Limb (tissue), 2 donors: Measurements from ENCODE around the gene IQSEC3.
"Not testable (repeated sequence)": the region's sequence is repeated elsewhere in the genome, so short reads cannot be mapped to it uniquely, and the experiment has no call there.

Source experiments
- DNase-seq, 2 donors: peaks; one replicate each; pipeline ENCODE4 v3.0.0-alpha.2; 2016; ENCODE audit errors: extremely low spot score in 2 of 2

Gene IQSEC3

DNA sequence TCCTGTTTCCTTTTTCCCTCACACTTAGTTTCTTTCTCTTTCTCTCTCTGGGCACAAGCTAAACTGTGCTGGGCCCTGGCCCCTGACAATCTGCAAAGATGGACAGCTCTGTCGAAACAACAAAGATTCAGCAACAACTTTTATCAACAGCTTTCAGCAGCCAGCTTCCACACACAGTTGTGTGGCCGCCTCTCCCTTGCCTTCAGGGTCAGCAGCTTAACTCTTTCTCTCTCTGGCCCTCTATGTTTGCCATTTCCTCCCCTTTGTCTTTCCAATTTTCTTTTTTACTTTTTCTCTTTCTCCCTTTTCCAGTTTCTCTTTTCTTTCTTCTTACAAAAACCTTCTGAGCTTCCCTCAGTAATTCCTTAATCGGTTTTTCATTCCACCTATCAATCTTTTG is 43.3 kb downstream of the IQSEC3 start:
- no peak for DNase-seq

DNA sequence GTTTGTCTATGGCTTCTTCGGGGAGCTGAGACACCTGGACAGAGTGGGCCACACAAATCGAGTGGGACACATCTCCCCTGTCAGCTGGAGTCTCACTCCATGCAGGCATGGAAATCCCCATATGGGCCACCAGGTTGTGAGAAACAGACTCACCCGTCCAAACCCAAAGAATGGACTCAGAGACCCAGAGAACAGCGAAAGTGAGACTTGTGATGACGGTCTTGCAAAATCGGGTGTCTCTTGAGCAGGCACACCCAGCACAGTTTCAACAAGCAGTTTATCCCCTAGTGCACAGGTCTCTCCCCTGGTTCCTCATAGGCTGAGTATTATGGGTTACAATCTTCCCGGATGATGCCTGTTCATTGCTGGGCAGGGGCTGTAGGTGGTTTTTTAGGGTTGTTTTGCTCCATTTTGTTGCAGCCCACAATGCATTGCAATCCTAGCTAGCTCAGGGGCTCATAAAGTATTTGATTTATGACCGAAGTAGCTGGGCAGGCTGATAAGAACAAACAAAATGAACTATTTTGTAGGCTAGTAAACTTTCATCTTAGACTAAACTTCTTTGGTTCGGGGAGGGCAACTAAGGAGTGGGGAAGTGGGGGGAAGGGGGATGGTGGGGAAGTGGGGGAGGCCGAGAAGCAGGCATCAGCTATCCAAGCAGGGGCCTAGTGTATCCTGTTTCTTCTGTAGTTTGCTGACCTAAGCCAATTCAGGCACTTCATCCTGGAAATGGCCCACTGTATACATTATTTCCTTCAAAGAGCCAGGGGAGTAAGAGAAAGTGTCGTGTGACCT is 45.3 kb downstream of the IQSEC3 start:
- no peak for DNase-seq

DNA sequence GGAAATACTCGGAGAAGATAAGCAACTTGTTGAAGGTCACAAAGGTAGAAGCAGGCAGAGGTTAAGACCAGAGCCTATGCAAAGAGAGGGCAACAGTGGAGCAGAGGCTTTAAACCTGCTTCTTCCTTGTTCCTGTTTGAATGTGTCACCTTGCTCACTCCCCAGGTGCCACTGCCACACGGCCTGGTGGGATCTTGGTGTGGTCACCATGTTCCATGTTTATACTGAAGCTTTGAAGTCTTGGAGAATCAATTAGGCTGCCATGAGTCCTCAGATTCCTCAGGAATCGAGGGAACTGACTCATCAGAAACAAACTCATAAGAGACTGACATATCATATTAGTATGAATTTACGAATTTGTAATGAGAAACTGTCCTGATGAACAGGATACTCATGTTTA is 46.8 kb downstream of the IQSEC3 start:
- no peak for DNase-seq

DNA sequence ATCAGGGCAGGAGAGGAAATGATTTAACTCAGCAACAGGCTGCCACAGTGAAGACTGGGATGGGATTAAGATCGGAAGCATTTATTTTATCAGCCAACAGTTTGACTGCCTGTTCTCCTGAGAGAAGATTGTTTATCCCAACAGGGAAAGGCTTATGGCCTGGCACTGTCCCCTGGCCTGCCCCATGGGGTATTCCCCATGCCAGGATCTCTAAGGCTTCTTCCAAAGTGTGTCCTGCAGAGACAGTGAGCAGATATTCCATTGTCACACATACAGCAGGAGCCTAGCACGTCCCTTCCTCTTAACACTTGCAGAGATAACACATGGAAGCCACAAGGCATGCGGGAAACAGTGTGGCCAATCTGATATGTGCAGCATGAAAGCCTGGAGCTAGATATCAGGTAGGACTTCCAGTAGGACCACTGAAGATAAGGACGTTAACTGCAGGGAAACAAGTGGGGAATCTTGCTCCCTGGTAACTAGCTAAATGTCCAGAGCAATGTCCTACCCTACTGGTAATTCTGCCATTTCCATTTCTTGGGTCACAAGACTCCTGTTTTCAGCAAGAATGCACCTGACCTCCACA is 48.2 kb downstream of the IQSEC3 start:
- DNase-seq, result no peak

DNA sequence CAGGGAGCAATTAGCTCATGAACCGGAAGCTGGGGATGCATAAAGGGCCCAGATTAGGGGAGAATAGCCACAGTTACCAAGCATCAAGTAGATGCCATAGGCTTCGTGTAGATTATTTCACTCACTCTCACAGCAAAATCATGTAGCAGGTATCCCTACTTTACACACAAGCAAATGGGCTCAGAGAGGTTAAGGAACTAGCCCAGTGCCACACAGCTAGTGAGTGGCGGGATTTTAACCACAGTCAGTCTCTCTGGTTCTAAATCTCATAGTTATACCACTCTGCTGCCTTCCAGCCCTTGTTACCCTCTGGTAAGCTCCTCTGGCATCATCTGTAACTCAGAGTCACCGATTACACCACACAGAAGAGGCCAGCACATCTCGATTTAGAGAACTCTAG is 49.0 kb downstream of the IQSEC3 start:
- DNase-seq, result no peak

DNA sequence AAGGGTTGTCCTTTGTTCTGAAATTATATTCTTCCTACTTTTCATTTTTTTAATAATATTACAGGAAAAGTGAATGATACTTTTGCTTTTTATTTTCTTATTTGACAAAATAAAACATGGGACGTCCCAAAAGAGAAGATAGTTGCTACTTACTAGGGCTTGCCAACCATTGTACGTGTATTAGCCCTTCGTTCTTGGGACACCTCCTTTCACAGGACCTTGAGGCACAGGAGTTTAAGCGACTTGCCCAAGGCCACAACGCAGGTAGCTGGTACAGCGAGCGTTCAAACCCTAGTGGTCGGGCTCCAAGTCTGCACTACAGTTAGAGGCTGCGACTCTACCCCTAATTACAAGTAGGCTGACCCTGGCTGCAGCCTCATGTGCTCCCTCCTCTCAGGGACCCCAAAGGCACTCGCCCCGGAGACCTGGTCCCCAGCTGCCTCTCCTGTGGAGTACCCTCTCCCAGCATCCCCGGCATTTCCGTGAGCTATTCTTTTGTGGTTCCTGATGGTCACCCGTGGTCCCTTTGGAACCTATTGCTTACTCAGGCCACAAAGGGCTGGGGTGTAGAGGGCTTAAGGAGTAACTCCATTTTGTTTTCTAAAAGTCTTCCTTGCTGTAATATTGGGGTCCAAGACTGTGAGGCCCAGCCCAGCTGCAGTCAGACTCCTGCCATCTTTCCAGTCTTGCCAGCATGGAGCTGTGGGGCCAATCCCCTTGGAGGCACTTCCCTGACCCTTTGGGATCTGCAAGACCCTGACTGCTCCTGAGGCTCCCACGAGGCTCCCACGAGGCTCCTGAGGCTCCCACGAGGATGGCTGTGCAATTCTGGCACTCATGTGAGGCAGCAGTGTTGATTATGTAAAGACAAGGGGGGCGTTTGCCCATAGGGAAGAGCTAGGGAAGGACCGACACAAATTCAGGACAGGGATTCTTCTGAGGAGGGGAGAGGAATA is 49.7 kb downstream of the IQSEC3 start:
- DNase-seq, result no peak

DNA sequence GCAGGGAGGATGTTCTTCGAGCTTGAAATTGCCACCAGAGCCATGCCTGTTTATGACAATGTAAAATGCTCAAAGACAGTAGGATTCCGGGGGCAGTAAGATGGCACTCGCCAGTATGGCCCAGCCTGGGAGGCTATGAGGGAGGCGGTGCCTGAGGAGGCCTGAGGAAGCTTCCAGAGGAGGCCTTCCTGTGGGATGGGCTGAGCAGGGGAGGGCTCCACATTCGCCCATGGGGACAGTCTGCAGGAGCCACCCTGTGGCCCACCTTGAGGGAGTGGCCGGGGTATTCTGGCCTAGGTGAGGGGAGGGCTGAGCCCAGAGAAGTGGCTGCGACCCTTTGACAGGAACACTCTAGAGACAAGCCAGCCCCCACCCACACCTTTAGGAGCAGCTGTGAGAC is 50.7 kb downstream of the IQSEC3 start:
- no peak for DNase-seq

DNA sequence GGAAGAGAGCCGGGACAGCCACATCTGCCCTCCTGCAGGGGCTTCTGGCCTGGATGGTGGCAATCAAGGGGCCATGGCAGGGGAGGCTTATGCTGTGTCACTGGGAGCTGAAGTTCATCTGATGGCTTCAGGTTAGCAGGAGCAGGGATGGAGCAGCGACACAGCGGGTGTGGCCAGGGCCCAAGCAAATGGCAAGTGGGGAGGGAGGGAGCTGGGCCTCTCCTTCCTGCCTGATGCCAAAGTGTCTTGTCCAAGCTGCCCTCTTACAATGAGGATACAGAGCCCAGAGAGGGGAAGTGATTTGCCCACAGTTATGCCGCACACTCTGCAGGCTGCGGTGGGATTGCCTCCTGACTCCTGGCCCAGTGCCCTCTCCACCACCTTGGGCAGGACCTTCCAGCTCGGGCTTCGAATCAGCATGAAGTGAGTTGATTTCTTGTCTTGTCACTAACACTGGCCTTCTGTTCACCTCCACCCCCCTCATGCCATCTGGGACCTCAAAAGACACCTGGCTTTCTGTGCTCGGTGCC is 51.3 kb downstream of the IQSEC3 start:
- no peak for DNase-seq

DNA sequence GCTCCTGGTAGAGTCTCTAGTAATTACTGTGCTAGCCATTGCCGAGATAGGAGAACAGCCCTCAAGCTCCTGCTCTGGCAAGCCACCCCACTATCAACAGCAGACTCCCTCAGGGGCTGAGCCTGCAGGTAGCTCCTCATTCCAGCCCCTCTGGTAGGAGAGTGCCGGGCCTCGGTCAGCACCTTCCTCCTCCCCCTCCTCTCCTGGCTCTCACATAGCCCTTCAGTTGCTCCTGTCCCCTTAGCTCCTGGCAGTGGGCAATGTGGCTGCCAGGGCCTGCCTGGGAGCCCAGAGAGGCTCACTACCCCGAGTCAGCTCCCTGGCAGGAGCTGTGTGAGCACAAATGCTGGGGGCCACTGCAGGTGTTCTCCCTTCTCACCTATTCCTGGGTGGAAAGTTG is 52.0 kb downstream of the IQSEC3 start:
- DNase-seq, result no peak

DNA sequence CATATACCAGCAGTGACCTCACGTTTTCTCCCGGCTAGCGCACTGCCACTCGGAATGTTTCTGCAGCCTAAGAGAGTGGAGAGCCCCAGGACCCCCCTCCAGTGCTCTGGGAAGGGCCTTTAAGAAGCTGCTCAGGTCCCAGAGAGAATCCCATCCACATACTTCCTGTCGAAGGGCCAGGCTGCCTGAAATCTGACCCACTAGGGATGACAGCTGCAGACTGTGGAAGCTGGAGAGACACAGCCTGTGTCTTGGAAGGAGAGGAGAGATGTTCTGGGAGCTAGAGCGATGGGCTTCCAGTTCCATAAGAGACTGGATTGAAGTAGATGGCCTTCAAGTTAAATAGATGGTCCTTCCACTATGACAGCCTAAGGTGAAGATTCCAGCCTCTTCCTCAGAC is 54.4 kb downstream of the IQSEC3 start:
- DNase-seq, result no peak

DNA sequence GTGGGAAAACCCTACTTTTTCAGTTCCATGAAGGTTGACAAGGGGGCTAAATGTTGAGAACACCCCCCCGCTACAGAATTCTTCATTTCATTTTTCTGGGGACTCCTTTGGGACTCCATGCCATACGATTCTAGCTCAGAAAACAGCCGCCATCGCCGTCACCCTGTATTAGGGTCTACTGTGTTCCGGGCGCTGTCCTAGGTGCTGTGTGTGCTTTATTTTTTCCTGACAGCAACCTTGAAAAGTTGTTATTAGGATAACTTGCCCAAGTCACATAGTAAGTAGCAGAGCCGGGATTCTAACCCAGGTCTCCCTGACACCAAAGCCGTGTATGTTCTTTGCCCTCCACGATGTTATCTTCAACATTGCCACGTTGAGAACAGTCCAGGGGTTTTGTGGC is 55.1 kb downstream of the IQSEC3 start:
- DNase-seq, result no peak

DNA sequence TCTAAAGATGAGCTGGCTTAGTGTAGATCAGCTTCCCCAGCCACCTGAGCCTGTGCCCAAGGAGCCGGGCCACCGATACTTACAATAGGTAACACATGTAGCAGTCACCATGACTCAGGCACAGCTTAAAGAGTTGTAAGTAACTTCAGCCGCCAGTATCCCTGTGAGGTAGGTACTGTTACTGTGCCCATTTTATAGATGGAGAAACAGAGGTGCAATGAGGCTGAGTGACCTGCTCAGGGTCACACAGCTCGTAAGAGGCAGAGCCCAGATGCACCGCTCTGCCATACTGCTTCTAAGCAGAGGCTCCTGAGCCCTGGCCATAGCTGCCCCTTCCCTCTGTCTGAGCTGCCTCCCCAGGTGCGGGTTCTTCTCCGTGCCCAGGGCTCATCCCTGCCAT is 58.5 kb downstream of the IQSEC3 start:
- no peak for DNase-seq

DNA sequence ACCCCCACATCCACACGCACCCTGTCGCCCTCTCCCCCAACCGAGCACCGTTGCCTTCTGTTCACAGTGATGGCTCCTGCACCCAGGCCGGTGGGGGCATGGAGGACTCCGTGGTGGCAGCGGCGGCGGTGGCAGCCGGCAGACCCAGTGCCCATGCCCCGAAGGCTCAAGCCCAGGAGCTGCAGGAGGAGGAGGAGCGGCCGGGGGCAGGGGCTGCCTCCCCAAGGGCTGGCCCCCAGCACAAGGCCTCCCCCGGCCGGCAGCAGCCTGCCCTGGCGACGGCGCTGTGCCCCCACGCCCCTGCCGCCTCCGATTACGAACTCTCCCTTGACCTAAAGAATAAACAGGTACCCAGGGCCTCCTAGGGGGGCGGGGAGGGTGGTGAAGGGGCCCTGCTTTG is 59.0 kb downstream of the IQSEC3 start:
- no peak for DNase-seq

DNA sequence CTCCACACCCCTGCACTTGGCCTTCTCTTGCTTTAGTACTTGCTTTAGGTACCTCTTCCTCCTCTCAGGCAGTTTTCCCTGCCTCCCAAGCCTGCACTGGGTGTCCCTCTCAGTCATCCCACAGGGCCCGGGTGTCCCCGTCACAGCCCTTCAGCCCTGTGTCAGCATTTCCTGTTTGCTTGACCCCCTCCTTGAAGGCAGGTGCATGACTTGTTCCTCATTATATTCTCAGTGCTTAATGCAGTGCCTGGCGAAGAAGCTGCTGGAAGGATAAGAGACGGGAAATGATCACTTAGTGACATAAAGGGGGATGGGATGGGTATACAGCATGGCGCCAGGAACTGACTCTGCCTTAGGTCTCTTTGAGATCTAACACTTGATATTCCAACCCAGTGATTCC is 61.5 kb downstream of the IQSEC3 start:
- no peak for DNase-seq

DNA sequence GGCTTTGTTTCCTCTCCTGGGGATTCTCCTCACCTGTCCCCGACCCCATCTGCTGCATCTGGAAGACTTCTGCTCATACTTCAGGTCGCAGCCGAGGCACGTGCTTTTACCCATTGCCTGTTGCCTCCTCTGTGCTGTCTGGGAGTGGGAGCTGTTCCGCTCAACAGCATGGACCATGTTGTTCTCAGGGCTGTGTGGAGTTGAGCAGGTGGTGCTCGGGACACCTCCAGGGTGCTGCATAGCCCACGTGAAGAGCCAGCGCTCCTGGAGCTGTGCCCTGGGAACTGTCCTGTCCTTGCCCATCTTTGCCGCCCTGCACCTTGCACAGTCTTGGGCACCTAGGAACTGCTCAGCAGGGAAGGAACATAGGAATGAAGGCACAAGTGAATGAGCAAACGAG is 62.4 kb downstream of the IQSEC3 start:
- DNase-seq, result no peak

DNA sequence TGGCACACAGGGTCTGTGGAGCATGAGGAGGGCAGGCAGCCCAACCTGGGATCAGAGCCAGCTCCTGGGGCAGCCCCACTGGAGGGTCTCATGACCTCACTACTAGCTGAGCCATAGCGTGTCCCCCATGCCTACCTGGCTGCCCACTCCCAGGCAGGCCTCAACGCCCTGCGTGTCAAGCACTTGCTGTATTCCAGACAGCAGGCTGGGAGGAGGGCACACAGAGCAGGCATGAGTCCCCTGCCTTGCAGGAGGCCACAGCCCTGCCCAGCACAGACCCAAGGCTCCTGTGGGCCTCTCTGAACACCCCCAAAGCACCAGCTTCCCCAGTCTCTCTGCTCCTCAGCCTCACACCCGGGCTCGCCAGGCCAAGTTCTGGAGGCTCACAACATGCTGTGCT is 64.0 kb downstream of the IQSEC3 start:
- DNase-seq, result no peak

DNA sequence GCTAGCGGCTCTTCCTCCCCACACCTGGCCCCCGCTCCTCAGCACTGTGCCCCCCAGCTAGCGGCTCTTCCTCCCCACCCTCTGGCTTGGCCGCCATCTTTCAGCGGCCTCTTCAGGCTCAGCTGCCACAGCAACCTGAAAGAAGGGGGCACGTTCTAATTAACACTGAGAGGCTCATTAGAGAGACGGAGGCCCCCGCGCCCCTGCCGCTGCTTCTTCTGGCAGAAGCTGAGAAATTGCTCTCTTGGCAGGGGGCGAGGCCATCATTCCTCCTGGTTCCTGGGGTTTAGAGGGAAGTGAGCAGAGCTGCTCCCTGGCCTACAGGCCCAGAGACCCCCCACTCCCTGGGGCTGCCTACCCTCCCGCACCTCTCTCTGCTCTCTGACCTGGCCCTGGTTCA is 64.4 kb downstream of the IQSEC3 start:
- DNase-seq, result no peak

DNA sequence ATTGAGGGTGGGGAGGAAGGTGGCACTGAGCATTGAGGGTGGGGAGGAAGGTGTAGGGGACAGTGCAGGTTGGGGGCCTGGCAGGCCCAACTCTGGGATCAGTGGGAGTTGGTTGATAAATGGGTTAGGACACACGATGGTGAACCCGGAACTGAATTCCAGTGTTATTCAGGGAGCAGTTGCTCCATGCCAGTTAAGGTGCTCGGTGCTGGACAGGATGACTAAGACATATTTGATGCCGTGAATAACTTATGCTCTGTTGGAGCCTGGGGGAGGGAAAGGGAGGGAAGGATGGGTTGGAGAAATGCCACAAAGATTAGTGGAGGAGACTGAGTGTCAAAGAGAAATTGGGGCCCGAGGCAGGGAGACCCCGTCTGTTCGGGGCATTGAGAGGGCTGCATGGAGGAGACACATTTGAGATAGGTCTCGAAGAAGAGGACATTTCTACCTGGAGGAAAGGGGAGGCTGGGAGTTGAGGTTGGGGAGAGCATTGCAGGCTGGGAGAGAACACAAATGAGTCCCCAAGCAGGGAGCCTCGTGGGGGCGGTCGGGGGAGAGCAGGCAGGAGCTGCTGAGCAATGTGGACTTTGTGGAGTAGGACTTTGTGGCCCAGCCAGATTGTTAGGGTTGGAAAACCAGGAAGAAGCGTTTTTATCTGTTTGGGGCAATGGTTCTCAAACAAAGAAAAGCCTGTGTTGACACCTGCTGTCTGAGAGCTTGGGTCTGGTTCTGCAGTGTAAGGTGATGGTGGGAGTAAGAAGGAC is 65.3 kb downstream of the IQSEC3 start:
- DNase-seq, result no peak

DNA sequence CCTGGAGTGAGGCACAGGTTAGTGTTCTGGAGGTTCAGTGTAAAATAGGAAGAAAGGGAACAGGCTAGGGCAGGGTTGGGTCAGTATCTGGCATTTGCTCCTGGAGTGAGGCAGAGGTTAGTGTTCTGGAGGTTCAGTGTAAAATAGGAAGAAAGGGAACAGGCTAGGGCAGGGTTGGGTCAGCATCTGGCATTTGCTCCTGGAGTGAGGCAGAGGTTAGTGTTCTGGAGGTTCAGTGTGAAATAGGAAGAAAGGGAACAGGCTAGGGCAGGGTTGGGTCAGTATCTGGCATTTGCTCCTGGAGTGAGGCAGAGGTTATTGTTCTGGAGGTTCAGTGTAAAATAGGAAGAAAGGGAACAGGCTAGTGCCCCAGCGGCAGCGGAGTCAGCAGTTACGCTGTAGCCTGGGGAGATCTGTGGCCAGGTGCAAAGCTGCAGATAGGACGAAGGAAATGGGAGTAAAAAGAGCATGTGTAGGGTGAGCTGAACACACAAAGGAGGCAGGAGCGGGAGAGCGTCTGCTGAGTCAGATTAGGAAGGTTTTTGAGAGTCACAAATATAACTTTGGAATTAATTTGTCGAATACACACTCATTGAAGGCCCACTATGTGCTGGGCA is 67.2 kb downstream of the IQSEC3 start:
- not testable (repeated sequence) for DNase-seq

DNA sequence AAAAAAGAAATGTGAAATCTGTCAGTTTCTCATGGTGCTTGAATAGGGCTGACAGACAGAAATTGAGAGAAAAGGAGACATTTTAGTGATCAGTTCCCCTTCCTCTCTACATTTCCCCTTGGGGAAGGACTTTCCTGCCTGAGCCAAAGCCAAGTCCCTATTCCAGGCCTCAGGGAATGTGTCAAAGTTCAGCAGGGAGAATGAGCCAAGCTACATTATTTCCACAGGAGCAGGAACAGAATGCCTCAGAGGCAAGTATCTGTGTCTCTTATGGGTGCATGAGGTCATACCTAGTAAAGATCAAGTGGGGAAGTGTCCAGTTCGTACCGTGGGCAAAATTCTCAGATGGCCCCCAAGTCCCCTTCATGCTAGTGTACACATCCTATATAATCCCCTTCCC is 68.6 kb downstream of the IQSEC3 start:
- DNase-seq, result no peak
